ENCODE results near the gene LBHD2. TPM values are rescaled to one million over a fixed set of nuclear protein-coding genes. Genes with fewer than 3 reads are reported as not detected.
A peak's percentile ranks its signal among the peaks of the same experiment; 100 is the strongest.

The LBHD2 gene
- total and polyA plus RNA-seq, 2 of the 8 experiments (the other 6 are each of a cell fraction or from before 2014, with no cell fraction given) = not detected

DNA sequence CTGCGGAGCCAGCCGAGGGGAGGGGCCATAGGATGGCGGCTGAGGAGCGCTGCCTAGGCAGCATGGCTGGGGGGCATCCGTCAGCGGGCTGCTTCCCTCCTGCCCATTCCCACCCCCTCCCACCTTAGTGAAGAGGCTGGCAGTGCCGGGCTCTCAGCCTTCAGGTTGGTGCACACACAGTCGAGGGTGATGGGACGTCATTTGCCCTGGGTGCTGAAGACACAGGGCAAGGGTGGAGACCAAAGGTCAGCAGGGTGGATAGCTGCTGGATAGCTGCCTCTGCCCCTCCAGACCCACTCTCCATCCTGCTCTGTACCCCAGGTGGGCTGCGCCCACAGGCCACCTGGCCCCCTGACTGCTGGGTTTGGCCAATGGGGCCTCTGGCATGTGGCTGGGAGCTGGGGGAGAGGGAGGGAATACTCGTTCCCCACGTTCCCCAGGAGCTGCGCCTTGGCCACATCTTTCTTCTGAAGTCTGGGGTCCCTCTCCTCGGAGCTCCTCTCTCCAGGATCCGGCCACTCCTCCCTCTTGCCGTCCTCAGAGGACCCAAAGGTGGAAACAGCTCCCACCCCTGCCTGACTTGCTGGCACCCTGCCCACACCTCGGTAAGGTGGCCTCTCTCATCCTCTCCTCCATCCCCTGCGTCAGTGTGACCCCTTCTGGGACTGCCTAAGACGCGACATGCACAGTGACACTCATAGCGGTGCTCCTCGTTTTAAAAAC, 15.5 kb upstream of the LBHD2 start:
- CTCF ChIA-PET (ENCODE audit: partially characterized antibody) = interaction anchor here (0.5 to 2.2 kb wide), 10 partner anchors 8 to 519 kb away, joined by 3 to 9 read pairs (median 4); partner anchors contain the start of gene CDC42BPB
- Histone ChIP-seq H3K27ac (ENCODE audit: low read depth, low read length) (no peak overlapping the region), H3K56ac (replicated peaks; ENCODE audit: insufficient read length, low read depth, low read length) (no peak overlapping the region), H3K79me1 (ENCODE audit: low read depth, low read length) (no peaks in the 10 kb centered on the region; the same call in 1 of the 2 replicates), H2BK20ac (ENCODE audit: low read length) (no peak overlapping the region), H4K20me1 (replicated peaks in 1 of 2; ENCODE audit: control insufficient read depth in 1 of 2, insufficient read depth in 2 of 2, low read length in 2 of 2) (no peaks in the 10 kb centered on the region), H4K5ac (ENCODE audit: insufficient read length, low read depth, low read length) (no peak overlapping the region), H3K23ac (ENCODE audit: insufficient read length) (no peak overlapping the region), H3K27me3 (replicated peaks in 1 of 4; ENCODE audit: control insufficient read depth in 3 of 4, extremely low read depth in 1 of 4, insufficient read depth in 3 of 4, low read length in 3 of 4) (no peaks in the 10 kb centered on the region), H3K14ac (ENCODE audit: insufficient read length) (no peak overlapping the region), H3K4me3 (ENCODE audit: extremely low read depth in 1 of 4, insufficient read depth in 2 of 4, low read depth in 3 of 4, low read length in 4 of 4) (no peak overlapping the region), H3K79me2 (ENCODE audit: control insufficient read depth in 1 of 2, insufficient read depth in 2 of 2, low read length in 2 of 2) (no peaks in the 10 kb centered on the region), H2AK5ac (ENCODE audit: low read depth, low read length) (no peak overlapping the region), H2BK120ac (replicated peaks; ENCODE audit: low read depth, low read length) (no peak overlapping the region), H2BK5ac (ENCODE audit: low read depth, low read length) (no peak overlapping the region), H3K9me3 (ENCODE audit: insufficient read depth in 2 of 2, low read depth in 1 of 2, low read length in 1 of 2) (no peaks in the 10 kb centered on the region), H2BK12ac (ENCODE audit: low read depth, low read length) (peak overlapping the region; percentile 50; the same call in 1 of the 2 replicates), H2BK15ac (ENCODE audit: low read length) (no peak overlapping the region), H4K91ac (replicated peaks; ENCODE audit: insufficient read length, low read length) (no peak overlapping the region), H2AFZ (ENCODE audit: low read length) (no peak overlapping the region), H4K8ac (ENCODE audit: extremely low read depth, insufficient read depth, low read length) (no peak overlapping the region), H3K4ac (replicated peaks; ENCODE audit: insufficient read length, low read depth, low read length) (no peak overlapping the region), H3K4me1 (replicated peaks in 1 of 4; ENCODE audit: control insufficient read depth in 3 of 4, insufficient read depth in 4 of 4, low read length in 3 of 4) (peaks cover 0 to 4% (median 0%) of the 10 kb centered on the region in 4 experiments; a peak in 1 of 7 replicates), H3K23me2 (ENCODE audit: low read depth, low read length) (no peaks in the 10 kb centered on the region; the same call in 1 of the 2 replicates), H3K18ac (ENCODE audit: extremely low read depth, low read length) (no peak overlapping the region), H3K4me2 (ENCODE audit: insufficient read depth in 1 of 2, low read depth in 2 of 2, low read length in 2 of 2) (no peak overlapping the region), H3K9ac (replicated peaks in 1 of 4; ENCODE audit: extremely low read depth in 1 of 4, low read depth in 3 of 4, low read length in 3 of 4) (no peak overlapping the region), H3K36me3 (ENCODE audit: control insufficient read depth in 2 of 4, insufficient read depth in 4 of 4, low read length in 3 of 4) (no peaks in the 10 kb centered on the region)
- 86% methylated on average over 17 of the region's 22 CpGs; no CpG with 5 or more reads in 1 of the 2 experiments for WGBS, 2 experiments (ENCODE audit: extremely low coverage in 1 of 2, insufficient coverage in 1 of 2, insufficient read length in 1 of 2, insufficient replicate concordance in 2 of 2, low coverage in 1 of 2, low lambda C conversion rate in 2 of 2, missing lambda C conversion rate in 1 of 2)
- no peak for FAIRE-seq
- no peak for DNase-seq (ENCODE audit: low read depth in 1 of 2, low spot score in 2 of 2)
- POLR2A ChIA-PET (ENCODE audit: partially characterized antibody) = interaction anchor here (1.4 kb wide), 1 partner anchor 10 kb away, joined by 3 read pairs; no protein-coding TSS in a partner anchor
- TF ChIP-seq POLR2AphosphoS5 (IDR thresholded peaks at IDR 0.05; ENCODE audit: low read depth, low read length) = no peak
- TF ChIP-seq CHD2 (IDR thresholded peaks at IDR 0.05; ENCODE audit: low read length) = no peak
- TF ChIP-seq, protein P1, sequence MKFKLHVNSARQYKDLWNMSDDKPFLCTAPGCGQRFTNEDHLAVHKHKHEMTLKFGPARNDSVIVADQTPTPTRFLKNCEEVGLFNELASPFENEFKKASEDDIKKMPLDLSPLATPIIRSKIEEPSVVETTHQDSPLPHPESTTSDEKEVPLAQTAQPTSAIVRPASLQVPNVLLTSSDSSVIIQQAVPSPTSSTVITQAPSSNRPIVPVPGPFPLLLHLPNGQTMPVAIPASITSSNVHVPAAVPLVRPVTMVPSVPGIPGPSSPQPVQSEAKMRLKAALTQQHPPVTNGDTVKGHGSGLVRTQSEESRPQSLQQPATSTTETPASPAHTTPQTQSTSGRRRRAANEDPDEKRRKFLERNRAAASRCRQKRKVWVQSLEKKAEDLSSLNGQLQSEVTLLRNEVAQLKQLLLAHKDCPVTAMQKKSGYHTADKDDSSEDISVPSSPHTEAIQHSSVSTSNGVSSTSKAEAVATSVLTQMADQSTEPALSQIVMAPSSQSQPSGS (IDR thresholded peaks at IDR 0.05; ENCODE audit: low read length) = no peak
- TF ChIP-seq RNF2 (IDR thresholded peaks at IDR 0.05; ENCODE audit: borderline replicate concordance, low read depth, low read length, missing control alignments, poor library complexity, severe bottlenecking) = no peak
- TF ChIP-seq GABPA (IDR thresholded peaks at IDR 0.05; ENCODE audit: borderline replicate concordance, insufficient read depth, low read length) = no peak
- no peak for TF ChIP-seq SIX5 (IDR thresholded peaks at IDR 0.05; ENCODE audit: low read depth, low read length)
- TF ChIP-seq CBX8 (IDR thresholded peaks at IDR 0.05; ENCODE audit: borderline replicate concordance, low read depth, low read length) = no peak
- no peak for TF ChIP-seq RFX5 (IDR thresholded peaks at IDR 0.05; ENCODE audit: borderline replicate concordance, low read depth, low read length)
- no peak for TF ChIP-seq POLR2A (IDR thresholded peaks at IDR 0.05; ENCODE audit: control extremely low read depth in 1 of 2, low read depth in 2 of 2, low read length in 2 of 2)
- TF ChIP-seq SIN3A (conservative IDR thresholded peaks at IDR 0.05 in 1 of 2, IDR thresholded peaks at IDR 0.05 in 1 of 2; ENCODE audit: low read depth in 1 of 2, low read length in 2 of 2) = no peak
